Suppressor macrophage treated with lipopolysaccharide for 1 hour (primary cell): ENCODE data around the gene RPS6KC1.
"Not testable (repeated sequence)": the region's sequence is repeated elsewhere in the genome, so short reads cannot be mapped to it uniquely, and the experiment has no call there.

ENCODE experiments used
- DNase-seq, 3 donors: peaks; one replicate each; pipeline ENCODE4 v3.0.0-alpha.2; 2020 to 2022

RPS6KC1 gene

GRCh38 chr1:213111502-213111901 is 60.5 kb downstream of the RPS6KC1 start:
- DNase-seq = no peak

GRCh38 chr1:213112723-213113122 is 61.7 kb downstream of the RPS6KC1 start:
- DNase-seq = not testable (repeated sequence)

- peak in 2 of 3 donors; percentile 32 to 45 for DNase-seq
Observed at GRCh38 chr1:213117699-213118180, 66.7 kb downstream of the RPS6KC1 start.

- DNase-seq = no peak
Observed at GRCh38 chr1:213119794-213120193, 68.8 kb downstream of the RPS6KC1 start.

GRCh38 chr1:213120386-213120785 is 69.3 kb downstream of the RPS6KC1 start:
- DNase-seq = peak in 1 of 3 donors; percentile 9

- DNase-seq = no peak
Observed at GRCh38 chr1:213120961-213121360, 69.9 kb downstream of the RPS6KC1 start.

GRCh38 chr1:213122514-213122929 is 71.5 kb downstream of the RPS6KC1 start:
- DNase-seq = peak; percentile 54 to 78 (median 70)

GRCh38 chr1:213123087-213123486 is 72.0 kb downstream of the RPS6KC1 start:
- no peak for DNase-seq

- DNase-seq = peak in 1 of 3 donors; percentile 12
Observed at GRCh38 chr1:213123536-213123935, 72.5 kb downstream of the RPS6KC1 start.

- no peak for DNase-seq
Observed at GRCh38 chr1:213124590-213124989, 73.5 kb downstream of the RPS6KC1 start.

- DNase-seq = no peak
Observed at GRCh38 chr1:213125643-213126042, 74.6 kb downstream of the RPS6KC1 start.

GRCh38 chr1:213127074-213127473 is 76.0 kb downstream of the RPS6KC1 start:
- DNase-seq = peak in 1 of 3 donors; percentile 14

- DNase-seq = no peak
Observed at GRCh38 chr1:213131851-213132655, 81.0 kb downstream of the RPS6KC1 start.

GRCh38 chr1:213135572-213135971 is 84.5 kb downstream of the RPS6KC1 start:
- peak in 1 of 3 donors; percentile 9 for DNase-seq

GRCh38 chr1:213136190-213136917 is 85.3 kb downstream of the RPS6KC1 start:
- no peak for DNase-seq

- no peak for DNase-seq
Observed at GRCh38 chr1:213138391-213138790, 87.3 kb downstream of the RPS6KC1 start.

GRCh38 chr1:213138892-213139291 is 87.9 kb downstream of the RPS6KC1 start:
- no peak for DNase-seq

- no peak for DNase-seq
Observed at GRCh38 chr1:213148905-213149304, 97.9 kb downstream of the RPS6KC1 start.

GRCh38 chr1:213150090-213150489 is 99.0 kb downstream of the RPS6KC1 start:
- not testable (repeated sequence) for DNase-seq

GRCh38 chr1:213154056-213154685 is 103.1 kb downstream of the RPS6KC1 start:
- peak in 2 of 3 donors; percentile 13 to 18 for DNase-seq

GRCh38 chr1:213159376-213159775 is 108.3 kb downstream of the RPS6KC1 start:
- DNase-seq = no peak

GRCh38 chr1:213160442-213160841 is 109.4 kb downstream of the RPS6KC1 start:
- not testable (repeated sequence) for DNase-seq

- DNase-seq = no peak
Observed at GRCh38 chr1:213162338-213162737, 111.3 kb downstream of the RPS6KC1 start.
